Lung (tissue), 12 donors: ENCODE measurements around the gene CDH13. TPM values are rescaled to one million over a fixed set of nuclear protein-coding genes. Genes with fewer than 3 reads are reported as not detected.

Source experiments
- ATAC-seq: fragments of 200-7000 bp; cut with Tn5 transposase; one replicate; pipeline ENCODE4 v1.9.1; 2020; ENCODE audit warnings: moderate number of reproducible peaks; ENCODE audit not compliant: insufficient read depth, low FRiP score
- DNase-seq, 3 donors: peaks; one replicate each; pipeline ENCODE4 v3.0.0-alpha.2; 2013 to 2017
- H3K27ac ChIP-seq, 2 donors: one replicate each; pipeline ENCODE4 v1.5.1; 2013; ENCODE audit warnings: mild to moderate bottlenecking in 2 of 2, moderate library complexity in 2 of 2, control low read depth in 1 of 2, inconsistent platforms in 1 of 2, low read depth in 1 of 2, low read length in 1 of 2
- H3K27me3 ChIP-seq, 3 donors: one replicate each; pipeline ENCODE4 v1.5.1; 2013; ENCODE audit warnings: low read length in 2 of 3; ENCODE audit not compliant: control insufficient read depth in 3 of 3, insufficient read depth in 3 of 3
- H3K36me3 ChIP-seq, 4 donors: one replicate each; pipeline ENCODE4 v1.5.1; 2013; ENCODE audit warnings: low read length in 4 of 4, mild to moderate bottlenecking in 1 of 4, moderate library complexity in 1 of 4; ENCODE audit not compliant: control insufficient read depth in 4 of 4, insufficient read depth in 4 of 4
- H3K4me1 ChIP-seq, 5 donors: one replicate each; pipeline ENCODE4 v1.5.1; 2013; ENCODE audit warnings: low read length in 5 of 5, mild to moderate bottlenecking in 2 of 5, moderate library complexity in 1 of 5; ENCODE audit not compliant: control insufficient read depth in 5 of 5, insufficient read depth in 5 of 5
- H3K4me3 ChIP-seq: one replicate; pipeline ENCODE4 v1.5.1; 2013; ENCODE audit warnings: mild to moderate bottlenecking, control low read depth, moderate library complexity
- H3K9ac ChIP-seq, 2 donors: one replicate each; pipeline ENCODE4 v1.5.1; 2013; ENCODE audit warnings: low read length in 2 of 2, control low read depth in 1 of 2; ENCODE audit not compliant: insufficient read depth in 1 of 2
- H3K9me3 ChIP-seq, 4 donors: one replicate each; pipeline ENCODE4 v1.5.1; 2013; ENCODE audit warnings: low read length in 3 of 4, mild to moderate bottlenecking in 1 of 4, moderate library complexity in 1 of 4; ENCODE audit not compliant: control insufficient read depth in 4 of 4, insufficient read depth in 3 of 4
- WGBS, 2 donors: extraction: QIAGEN DNeasy Blood & Tissue Kit; methylation state at CpG; one replicate each; pipeline ENCODE4 v1.1.7; 2013; 5-methylcytosine and 5-hydroxymethylcytosine counted together
- polyA plus RNA-seq, 2 donors: library from polyadenylated mRNA; stranded (reverse); fragments of 200-250 nt; gene quantifications; one replicate each; pipeline ENCODE4 v1.2.1, GENCODE V29; 2013
- total RNA-seq, 2 donors: library from RNA; depleted of rRNA in 1 of 2; stranded (reverse); fragments of >200 nt in 1 of 2; gene quantifications; one replicate each; pipeline ENCODE4 v1.2.1, GENCODE V29; 2014 to 2021
- TF ChIP-seq, protein P1 (sequence below): IDR thresholded peaks from 2 replicates; pipeline ENCODE4 v1.5.1; 2012; ENCODE audit warnings: mild to moderate bottlenecking; ENCODE audit errors: control extremely low read depth, extremely low read depth
- donor health status: control.
- donor health status: control.
- donor health status: Bipolar disorder and iron deficiency.
- donor health status: healthy.
- donor health status: DM: yes; HTN: yes; CAD: no.

The CDH13 gene
- total and polyA plus RNA-seq, 4 donors = 2.1 to 12.3 (median 7.3) TPM

DNA sequence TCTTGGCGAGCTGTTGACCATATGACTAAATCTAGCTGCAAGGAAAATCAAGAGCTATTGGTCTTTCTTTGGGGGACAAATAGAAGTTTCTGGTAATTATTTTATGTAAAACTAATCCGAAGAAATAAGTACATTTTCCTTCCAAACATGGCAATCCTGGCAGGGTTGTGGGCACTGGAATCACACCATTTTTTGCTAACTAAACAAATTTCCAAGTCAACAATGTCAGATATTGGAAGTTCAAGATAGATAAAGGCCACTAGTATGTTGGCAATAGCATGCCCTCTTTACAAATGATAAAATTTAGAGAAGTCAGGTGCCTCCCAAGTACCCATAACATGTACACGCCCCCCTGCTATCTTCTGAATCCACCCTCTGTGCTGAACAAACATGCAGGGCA lies 330.4 kb downstream of the CDH13 start:
- Histone ChIP-seq H3K4me1 (peaks cover 0 to 2% (median 0%) of the 10 kb centered on the region in 5 donors), H3K36me3 (no peaks in the 10 kb centered on the region), H3K4me3 (no peak overlapping the region), H3K27me3 (peaks cover 0 to 3% (median 0%) of the 10 kb centered on the region in 3 donors), H3K9ac (no peak overlapping the region), H3K9me3 (no peaks in the 10 kb centered on the region), H3K27ac (no peak overlapping the region)
- DNase-seq (no peak), ATAC-seq (no peak)
- TF ChIP-seq, protein P1, sequence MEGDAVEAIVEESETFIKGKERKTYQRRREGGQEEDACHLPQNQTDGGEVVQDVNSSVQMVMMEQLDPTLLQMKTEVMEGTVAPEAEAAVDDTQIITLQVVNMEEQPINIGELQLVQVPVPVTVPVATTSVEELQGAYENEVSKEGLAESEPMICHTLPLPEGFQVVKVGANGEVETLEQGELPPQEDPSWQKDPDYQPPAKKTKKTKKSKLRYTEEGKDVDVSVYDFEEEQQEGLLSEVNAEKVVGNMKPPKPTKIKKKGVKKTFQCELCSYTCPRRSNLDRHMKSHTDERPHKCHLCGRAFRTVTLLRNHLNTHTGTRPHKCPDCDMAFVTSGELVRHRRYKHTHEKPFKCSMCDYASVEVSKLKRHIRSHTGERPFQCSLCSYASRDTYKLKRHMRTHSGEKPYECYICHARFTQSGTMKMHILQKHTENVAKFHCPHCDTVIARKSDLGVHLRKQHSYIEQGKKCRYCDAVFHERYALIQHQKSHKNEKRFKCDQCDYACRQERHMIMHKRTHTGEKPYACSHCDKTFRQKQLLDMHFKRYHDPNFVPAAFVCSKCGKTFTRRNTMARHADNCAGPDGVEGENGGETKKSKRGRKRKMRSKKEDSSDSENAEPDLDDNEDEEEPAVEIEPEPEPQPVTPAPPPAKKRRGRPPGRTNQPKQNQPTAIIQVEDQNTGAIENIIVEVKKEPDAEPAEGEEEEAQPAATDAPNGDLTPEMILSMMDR = no peak
- 87 to 90% methylated on average over 3 of the region's 3 CpGs for WGBS, 2 donors

DNA sequence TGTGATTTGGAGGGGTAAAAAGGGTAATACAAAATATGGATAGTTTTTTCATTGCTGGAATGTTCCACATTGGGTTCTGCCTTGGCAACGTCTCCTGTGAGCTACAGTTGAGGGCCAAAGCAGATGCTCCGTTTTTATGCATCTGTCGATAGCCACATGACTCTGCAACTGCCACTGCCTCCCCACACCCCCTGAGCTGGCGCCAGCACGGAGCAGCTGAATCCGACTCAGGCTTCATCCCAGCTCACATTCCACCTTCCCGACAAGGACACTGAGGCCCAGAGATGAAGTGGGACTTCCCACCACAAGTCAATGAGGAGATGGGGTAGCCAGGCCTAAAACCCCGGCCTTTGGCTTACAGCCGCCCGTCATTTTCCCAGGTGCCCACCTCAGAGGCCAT lies 334.1 kb downstream of the CDH13 start:
- H3K9me3 ChIP-seq = no peaks in the 10 kb centered on the region
- no peak overlapping the region for H3K9ac ChIP-seq
- no peak overlapping the region for H3K27ac ChIP-seq
- no peak overlapping the region for H3K4me3 ChIP-seq
- ATAC-seq (no peak), DNase-seq (no peak)
- TF ChIP-seq, protein P1 = no peak
- no peaks in the 10 kb centered on the region for H3K36me3 ChIP-seq
- WGBS, 2 donors = 92% methylated on average over 10 of the region's 10 CpGs
- H3K4me1 ChIP-seq = no peaks in the 10 kb centered on the region
- H3K27me3 ChIP-seq = no peaks in the 10 kb centered on the region

DNA sequence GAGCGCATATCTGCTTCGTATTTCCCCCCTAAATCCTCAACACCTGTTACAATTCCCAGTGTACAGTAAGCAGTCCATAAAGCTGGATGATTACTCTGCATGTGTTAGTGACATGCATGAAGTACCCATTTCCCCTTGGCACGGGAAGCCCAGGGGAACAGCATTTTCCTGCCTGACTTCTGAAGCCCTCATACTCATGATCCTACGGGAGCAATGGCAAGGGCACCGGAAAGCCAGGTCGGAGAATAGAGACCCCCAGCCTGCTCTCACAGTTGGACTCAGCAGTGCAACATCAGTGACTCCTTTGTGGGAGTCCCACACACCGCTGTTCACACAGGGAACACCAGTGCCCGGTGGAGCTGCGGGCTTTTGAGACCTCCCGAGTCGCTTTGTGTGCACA lies 336.9 kb downstream of the CDH13 start:
- Histone ChIP-seq H3K27ac (no peak overlapping the region), H3K9ac (no peak overlapping the region), H3K4me1 (no peaks in the 10 kb centered on the region), H3K36me3 (no peaks in the 10 kb centered on the region), H3K4me3 (no peak overlapping the region), H3K9me3 (peaks cover 0 to 3% (median 0%) of the 10 kb centered on the region in 4 donors), H3K27me3 (no peaks in the 10 kb centered on the region)
- ATAC-seq = no peak
- DNase-seq = no peak
- TF ChIP-seq, protein P1 = no peak
- WGBS, 2 donors = 79 to 87% methylated on average over 11 of the region's 11 CpGs

DNA sequence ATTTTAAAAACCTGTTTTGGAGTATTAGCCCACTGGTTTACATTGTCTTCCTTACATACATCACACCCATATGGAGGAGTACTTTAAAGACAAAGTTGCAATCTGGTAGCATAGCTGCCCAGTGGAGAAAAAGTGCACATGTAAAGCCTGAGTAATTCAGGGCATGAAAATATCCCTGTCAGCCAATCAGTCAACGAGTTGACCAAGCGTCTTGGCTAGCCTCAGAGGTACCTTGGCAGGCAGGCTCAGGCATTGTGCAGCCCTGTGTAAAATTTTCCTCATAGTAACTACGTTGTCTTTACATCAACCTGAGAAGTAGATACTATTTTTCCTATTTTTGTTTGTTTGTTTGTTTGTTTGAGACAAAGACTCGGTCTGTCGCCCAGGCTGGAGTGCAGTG lies 339.0 kb downstream of the CDH13 start:
- no peak overlapping the region for H3K27ac ChIP-seq
- WGBS, 2 donors = 81 to 93% methylated on average over 5 of the region's 5 CpGs
- H3K4me1 ChIP-seq = no peaks in the 10 kb centered on the region
- DNase-seq (no peak), ATAC-seq (no peak)
- no peak overlapping the region for H3K9ac ChIP-seq
- H3K27me3 ChIP-seq = no peaks in the 10 kb centered on the region
- H3K36me3 ChIP-seq = no peaks in the 10 kb centered on the region
- H3K9me3 ChIP-seq = peaks cover 0 to 3% (median 0%) of the 10 kb centered on the region in 4 donors
- no peak overlapping the region for H3K4me3 ChIP-seq
- TF ChIP-seq, protein P1 = no peak
